ENCODE data around the gene SERGEF. TPM values are rescaled to one million over a fixed set of nuclear protein-coding genes. Genes with fewer than 3 reads are reported as not detected.

Gene SERGEF
- total RNA-seq, 6 experiments from 2014 or later: 8.4 to 19.5 (median 15.8) TPM

DNA sequence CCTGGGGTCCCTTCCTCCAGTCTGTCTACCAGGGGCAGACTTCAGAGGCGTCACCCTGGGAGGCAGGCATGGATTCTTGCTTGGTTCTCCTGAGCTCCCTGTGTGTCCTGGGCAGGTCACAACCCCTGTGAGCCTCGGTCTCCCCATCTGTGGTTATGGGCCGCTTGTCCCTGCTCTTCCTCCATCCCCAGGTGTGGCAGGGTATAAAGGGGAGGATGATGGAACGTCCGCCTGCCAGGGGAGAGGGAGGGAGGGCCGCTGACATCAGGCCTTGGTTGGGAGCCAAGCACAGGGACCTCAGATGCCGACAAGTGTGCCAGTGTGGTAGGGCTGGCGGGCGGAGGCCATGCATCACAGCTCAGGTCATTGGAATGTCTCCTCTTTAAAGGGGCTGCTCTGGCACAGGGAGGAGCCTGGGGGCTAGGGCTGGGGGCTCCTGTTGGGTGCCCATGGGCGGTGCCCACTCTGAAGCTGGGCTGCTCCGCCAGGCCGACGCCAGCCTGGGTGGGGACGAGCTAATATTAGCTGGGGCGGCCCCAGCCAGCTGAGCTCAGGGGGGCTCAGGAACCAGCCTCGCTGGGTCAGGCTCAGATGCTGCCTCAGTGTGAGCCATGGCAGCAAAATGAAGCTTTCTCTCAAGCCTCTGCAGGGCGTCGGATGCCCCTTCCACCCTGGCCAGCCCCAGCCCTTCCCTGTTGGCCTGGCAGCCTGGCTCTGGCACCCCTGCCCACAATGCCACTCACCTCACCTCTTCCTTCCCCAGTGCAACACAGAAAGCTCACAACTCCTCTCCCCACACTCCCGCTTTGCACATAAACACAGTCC lies 265.5 kb downstream of the SERGEF start:
- H3K27me3 ChIP-seq: no peaks in the 10 kb centered on the region
- no peak overlapping the region for H3K27ac ChIP-seq
- H3K4me1 ChIP-seq: peaks cover 0 to 18% (median 4%) of the 10 kb centered on the region in 4 donors
- 66% methylated on average over 4 of the region's 19 CpGs for WGBS (ENCODE audit: insufficient coverage, low coverage, low lambda C conversion rate, missing lambda C conversion rate)
- no peaks in the 10 kb centered on the region for H3K9me3 ChIP-seq
- H3K36me3 ChIP-seq: no peaks in the 10 kb centered on the region
- intact Hi-C loops (cut with DNase I): no loop called here
- no peak overlapping the region for H3K4me3 ChIP-seq
- ATAC-seq: no peak
- no peak for TF ChIP-seq POLR2A (IDR thresholded peaks at IDR 0.05)
- TF ChIP-seq, protein P1, sequence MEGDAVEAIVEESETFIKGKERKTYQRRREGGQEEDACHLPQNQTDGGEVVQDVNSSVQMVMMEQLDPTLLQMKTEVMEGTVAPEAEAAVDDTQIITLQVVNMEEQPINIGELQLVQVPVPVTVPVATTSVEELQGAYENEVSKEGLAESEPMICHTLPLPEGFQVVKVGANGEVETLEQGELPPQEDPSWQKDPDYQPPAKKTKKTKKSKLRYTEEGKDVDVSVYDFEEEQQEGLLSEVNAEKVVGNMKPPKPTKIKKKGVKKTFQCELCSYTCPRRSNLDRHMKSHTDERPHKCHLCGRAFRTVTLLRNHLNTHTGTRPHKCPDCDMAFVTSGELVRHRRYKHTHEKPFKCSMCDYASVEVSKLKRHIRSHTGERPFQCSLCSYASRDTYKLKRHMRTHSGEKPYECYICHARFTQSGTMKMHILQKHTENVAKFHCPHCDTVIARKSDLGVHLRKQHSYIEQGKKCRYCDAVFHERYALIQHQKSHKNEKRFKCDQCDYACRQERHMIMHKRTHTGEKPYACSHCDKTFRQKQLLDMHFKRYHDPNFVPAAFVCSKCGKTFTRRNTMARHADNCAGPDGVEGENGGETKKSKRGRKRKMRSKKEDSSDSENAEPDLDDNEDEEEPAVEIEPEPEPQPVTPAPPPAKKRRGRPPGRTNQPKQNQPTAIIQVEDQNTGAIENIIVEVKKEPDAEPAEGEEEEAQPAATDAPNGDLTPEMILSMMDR (IDR thresholded peaks at IDR 0.05): no peak
- peak in 1 of 3 donors; percentile 31 for DNase-seq

DNA sequence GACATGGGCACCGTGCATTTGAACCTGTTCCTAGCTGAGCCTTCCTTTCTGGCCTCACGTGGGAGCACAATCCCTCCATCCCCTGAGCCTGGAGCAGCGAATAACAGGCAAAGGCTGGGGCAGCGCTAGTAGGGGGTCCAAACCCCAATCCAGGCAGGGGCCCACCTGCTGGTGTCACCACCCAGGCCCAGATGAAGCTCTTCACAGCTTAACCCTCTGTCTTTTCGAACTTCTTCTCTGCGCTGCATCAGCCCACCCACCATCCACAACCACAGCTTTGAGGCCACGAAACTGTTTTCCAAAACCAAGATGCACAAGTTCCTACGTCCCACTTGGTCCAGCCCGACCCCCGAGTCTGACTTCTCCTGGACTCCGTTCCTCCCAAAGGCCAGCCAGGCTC lies 266.8 kb downstream of the SERGEF start:
- Histone ChIP-seq H3K27ac (no peak overlapping the region), H3K27me3 (no peaks in the 10 kb centered on the region), H3K36me3 (no peaks in the 10 kb centered on the region), H3K4me3 (no peak overlapping the region), H3K9me3 (no peaks in the 10 kb centered on the region), H3K4me1 (peaks cover 0 to 11% (median 4%) of the 10 kb centered on the region in 4 donors)
- TF ChIP-seq, protein P1 (IDR thresholded peaks at IDR 0.05): no peak
- TF ChIP-seq POLR2A (IDR thresholded peaks at IDR 0.05): no peak
- intact Hi-C loops (cut with DNase I): no loop called here
- ATAC-seq: no peak
- 80% methylated on average over 7 of the region's 11 CpGs for WGBS (ENCODE audit: insufficient coverage, low coverage, low lambda C conversion rate, missing lambda C conversion rate)
- no peak for DNase-seq

DNA sequence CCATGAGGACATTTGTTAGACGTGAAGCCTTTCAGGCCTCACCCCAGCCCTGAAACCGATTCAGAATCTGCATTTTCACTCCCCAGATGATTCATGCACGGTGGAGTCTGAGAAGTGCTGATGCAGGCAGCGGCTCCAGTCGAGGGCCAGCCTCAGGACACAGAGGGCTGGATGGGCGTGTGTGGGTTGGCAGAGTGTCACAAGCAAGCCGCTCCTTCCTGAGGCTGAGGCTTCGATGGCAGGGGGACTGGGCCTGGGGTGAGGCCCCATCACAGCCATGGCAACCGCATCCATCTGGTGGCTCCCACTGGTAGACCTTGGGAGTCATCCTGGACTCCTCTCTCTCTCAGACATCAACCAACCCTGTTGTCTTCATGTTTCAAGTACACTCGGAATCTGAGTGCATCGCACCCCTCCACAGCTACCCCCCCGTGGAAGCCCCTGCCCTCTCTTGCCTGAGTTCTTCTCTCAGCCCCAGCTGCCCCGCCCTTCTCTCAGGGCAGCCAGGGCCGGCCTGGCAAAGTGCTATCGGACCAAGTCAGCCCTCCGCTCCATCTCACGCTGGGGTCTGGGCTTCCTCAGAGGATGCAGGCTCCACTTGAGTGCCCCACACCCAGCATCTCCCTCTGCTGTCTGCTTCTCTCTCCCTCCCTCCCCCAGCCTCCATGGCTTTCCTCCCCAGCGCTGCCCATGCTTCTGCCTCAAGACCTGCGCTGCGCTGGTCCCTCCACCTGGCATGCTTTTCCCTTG lies 267.6 kb downstream of the SERGEF start:
- H3K4me3 ChIP-seq: no peak overlapping the region
- no peaks in the 10 kb centered on the region for H3K27me3 ChIP-seq
- intact Hi-C loops (cut with DNase I): no loop called here
- TF ChIP-seq POLR2A (IDR thresholded peaks at IDR 0.05): no peak
- TF ChIP-seq, protein P1 (IDR thresholded peaks at IDR 0.05): no peak
- no peak for ATAC-seq
- H3K27ac ChIP-seq: no peak overlapping the region
- DNase-seq: peak in 1 of 3 donors; percentile 29
- no peaks in the 10 kb centered on the region for H3K9me3 ChIP-seq
- WGBS (ENCODE audit: insufficient coverage, low coverage, low lambda C conversion rate, missing lambda C conversion rate): 79% methylated on average over 6 of the region's 20 CpGs
- no peaks in the 10 kb centered on the region for H3K36me3 ChIP-seq
- H3K4me1 ChIP-seq: peaks cover 0 to 3% (median 1%) of the 10 kb centered on the region in 4 donors

DNA sequence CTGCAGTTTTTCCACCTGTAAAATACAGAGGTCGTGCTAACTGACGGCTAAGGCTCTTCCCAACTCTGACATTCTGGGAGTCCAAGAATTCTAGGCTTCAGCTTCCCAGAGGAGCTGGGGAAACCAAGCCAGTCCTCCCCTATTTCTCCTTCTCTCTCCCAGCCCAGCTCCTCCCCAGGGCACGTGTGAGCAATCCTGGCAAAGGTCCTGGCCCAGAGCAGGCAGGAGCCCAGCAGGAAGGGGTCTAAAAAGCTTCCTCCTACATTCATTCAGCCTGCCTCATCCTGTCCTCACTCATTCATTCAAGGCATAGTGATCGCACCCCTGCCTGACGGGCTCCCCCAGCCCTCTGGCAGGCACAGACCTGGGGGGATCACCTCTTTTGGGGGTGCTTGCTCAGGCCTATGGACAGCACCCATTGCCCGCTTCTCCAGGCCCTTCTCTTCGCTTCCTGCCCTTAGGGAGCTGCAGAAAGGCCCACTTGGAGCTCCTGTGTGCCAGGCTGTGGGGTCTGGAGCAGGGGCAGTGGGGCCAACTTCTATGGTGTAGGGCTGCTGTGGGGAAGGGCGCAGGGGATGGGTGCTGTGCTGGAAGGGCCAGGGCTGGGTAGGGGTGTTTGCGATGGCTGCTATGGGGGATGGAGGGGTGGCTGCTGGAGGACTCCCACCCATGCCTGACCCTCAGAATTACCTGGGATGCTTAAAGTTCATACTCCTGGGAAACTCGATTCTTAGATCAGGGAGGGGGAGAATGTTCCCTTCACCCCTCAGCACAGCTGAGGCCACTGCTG lies 268.5 kb downstream of the SERGEF start:
- peak in 1 of 3 donors; percentile 31 for DNase-seq
- no peak for ATAC-seq
- intact Hi-C loops (cut with DNase I): no loop called here
- Histone ChIP-seq H3K4me1 (no peaks in the 10 kb centered on the region), H3K27me3 (no peaks in the 10 kb centered on the region), H3K4me3 (no peak overlapping the region), H3K27ac (no peak overlapping the region), H3K9me3 (no peaks in the 10 kb centered on the region), H3K36me3 (no peaks in the 10 kb centered on the region)
- TF ChIP-seq, protein P1 (IDR thresholded peaks at IDR 0.05): no peak
- no peak for TF ChIP-seq POLR2A (IDR thresholded peaks at IDR 0.05)
- WGBS (ENCODE audit: insufficient coverage, low coverage, low lambda C conversion rate, missing lambda C conversion rate): 59% methylated on average over 5 of the region's 10 CpGs
